HepG2 (cell line): ENCODE results near the gene STUB1. TPM values are rescaled to one million over a fixed set of nuclear protein-coding genes. Genes with fewer than 3 reads are reported as not detected.
A peak's percentile ranks its signal among the peaks of the same experiment; 100 is the strongest.

ENCODE experiments used
- ATF7-NPFF ChIP-seq: sonication (generic); formaldehyde crosslinking; IDR thresholded peaks from 2 replicates; pipeline ENCODE4 v1.8.1; 2023; ENCODE audit warnings: mild to moderate bottlenecking, low read depth, missing genetic modification reagents, moderate library complexity
- DNMT1 ChIP-seq: sonication (generic); formaldehyde crosslinking; IDR thresholded peaks from 2 replicates; pipeline ENCODE4 v1.5.1; 2020; ENCODE audit warnings: mild to moderate bottlenecking, missing genetic modification reagents
- FOXC1 ChIP-seq: sonication (generic); formaldehyde crosslinking; IDR thresholded peaks from 2 replicates; pipeline ENCODE4 v1.8.0; 2022; ENCODE audit warnings: mild to moderate bottlenecking, missing genetic modification reagents, borderline replicate concordance
- FOXK2 ChIP-seq: fragments of 450-650 bp; IDR thresholded peaks from 2 replicates; pipeline ENCODE4 v1.6.1; 2016
- KLF9 ChIP-seq: IDR thresholded peaks from 2 replicates; pipeline ENCODE4 v1.6.1; 2016; ENCODE audit warnings: low read depth
- MLLT10 ChIP-seq: sonication (generic); formaldehyde crosslinking; IDR thresholded peaks from 2 replicates; pipeline ENCODE4 v1.4.0; 2020; ENCODE audit warnings: missing genetic modification reagents
- NBN ChIP-seq: fragments of 450-650 bp; conservative IDR thresholded peaks from 2 replicates; pipeline ENCODE4 v1.6.1; 2017
- NFRKB ChIP-seq: fragments of 450-650 bp; IDR thresholded peaks from 2 replicates; pipeline ENCODE4 v1.6.1; 2017
- SMARCE1 ChIP-seq: fragments of 450-650 bp; IDR thresholded peaks from 2 replicates; pipeline ENCODE4 v1.6.1; 2017; ENCODE audit warnings: borderline replicate concordance
- SNRNP70 ChIP-seq: fragments of 200-400 bp; formaldehyde crosslinking; IDR thresholded peaks from 2 replicates; pipeline ENCODE4 v1.6.1; 2017; ENCODE audit warnings: mild to moderate bottlenecking, low read depth, low read length, moderate library complexity
- TCF7 ChIP-seq: sonication (generic); IDR thresholded peaks from 2 replicates; pipeline ENCODE4 v1.6.1; 2016; ENCODE audit warnings: antibody characterized with exemption, low read depth
- ZFX ChIP-seq: sonication (generic); formaldehyde crosslinking; IDR thresholded peaks from 2 replicates; pipeline ENCODE4 v1.4.0; 2020; ENCODE audit warnings: mild to moderate bottlenecking, low read depth, missing genetic modification reagents, moderate library complexity
- ZMYM3 ChIP-seq: sonication (generic); formaldehyde crosslinking; IDR thresholded peaks from 2 replicates; pipeline ENCODE4 v1.5.1; 2020; ENCODE audit warnings: mild to moderate bottlenecking, missing genetic modification reagents
- ZNF331 ChIP-seq: sonication (generic); formaldehyde crosslinking; IDR thresholded peaks from 2 replicates; pipeline ENCODE4 v1.4.0; 2020; ENCODE audit warnings: missing genetic modification reagents
- ZNF382 ChIP-seq: sonication (generic); formaldehyde crosslinking; IDR thresholded peaks from 2 replicates; pipeline ENCODE4 v1.5.0; 2020; ENCODE audit warnings: missing genetic modification reagents, mild to moderate bottlenecking, borderline replicate concordance
- ZNF720 ChIP-seq: sonication (generic); formaldehyde crosslinking; IDR thresholded peaks from 2 replicates; pipeline ENCODE4 v1.4.0; 2020; ENCODE audit warnings: missing genetic modification reagents
- ZNF747 ChIP-seq: sonication (generic); formaldehyde crosslinking; IDR thresholded peaks from 2 replicates; pipeline ENCODE4 v1.8.1; 2023; ENCODE audit warnings: missing genetic modification reagents, mild to moderate bottlenecking, borderline replicate concordance
- polyA plus RNA-seq, 8 experiments: library from polyadenylated mRNA; depleted of rRNA in 3 of 8; stranded (reverse) in 7 of 8; unstranded in 1 of 8; fragments of >200 nt; fragmentation: Illumina TruSeq in 4 of 8; extraction: Trizol in 4 of 8; gene quantifications; 2 replicates each; pipeline versions ENCODE4 v1.2.1 to v1.2.3, GENCODE V29; 2011 to 2016; ENCODE audit warnings: low read depth in 4 of 8, missing spikeins in 1 of 8, mixed read lengths in 1 of 8; ENCODE audit not compliant: insufficient read depth in 1 of 8
- total RNA-seq, 5 experiments: library from RNA; depleted of rRNA; stranded (reverse); fragments of >200 nt; fragmentation: Illumina TruSeq; extraction: Trizol; gene quantifications; 2 replicates each; pipeline ENCODE4 v1.2.3, GENCODE V29; 2016; ENCODE audit warnings: low read depth in 1 of 5
- TF ChIP-seq, protein P1 (sequence below): sonication (generic); formaldehyde crosslinking; conservative IDR thresholded peaks from 2 replicates; pipeline ENCODE4 v1.4.0; 2020; ENCODE audit warnings: missing genetic modification reagents
- TF ChIP-seq, protein P2 (sequence below): sonication (generic); formaldehyde crosslinking; IDR thresholded peaks from 2 replicates; pipeline ENCODE4 v1.5.0; 2020; ENCODE audit warnings: missing genetic modification reagents, mild to moderate bottlenecking, borderline replicate concordance
- TF ChIP-seq, protein P3 (sequence below): sonication (generic); formaldehyde crosslinking; IDR thresholded peaks from 2 replicates; pipeline ENCODE4 v1.5.1; 2020; ENCODE audit warnings: missing genetic modification reagents, mild to moderate bottlenecking, borderline replicate concordance
- TF ChIP-seq, protein P4 (sequence below): sonication (generic); formaldehyde crosslinking; conservative IDR thresholded peaks from 2 replicates; pipeline ENCODE4 v1.8.0; 2022; ENCODE audit warnings: missing genetic modification reagents
- TF ChIP-seq, protein P5 (sequence below): IDR thresholded peaks from 2 replicates; pipeline ENCODE4 v1.6.1; 2012; ENCODE audit warnings: low read depth, low read length, improper control_type of control experiment
- TF ChIP-seq, protein P6 (sequence below): IDR thresholded peaks from 2 replicates; pipeline ENCODE4 v1.6.1; 2016; ENCODE audit warnings: control low read depth

STUB1 gene
- total and polyA plus RNA-seq, 2 of the 13 experiments (the other 11 are each of a cell fraction or from before 2014, with no cell fraction given), result 52.9 to 78.2 TPM

DNA sequence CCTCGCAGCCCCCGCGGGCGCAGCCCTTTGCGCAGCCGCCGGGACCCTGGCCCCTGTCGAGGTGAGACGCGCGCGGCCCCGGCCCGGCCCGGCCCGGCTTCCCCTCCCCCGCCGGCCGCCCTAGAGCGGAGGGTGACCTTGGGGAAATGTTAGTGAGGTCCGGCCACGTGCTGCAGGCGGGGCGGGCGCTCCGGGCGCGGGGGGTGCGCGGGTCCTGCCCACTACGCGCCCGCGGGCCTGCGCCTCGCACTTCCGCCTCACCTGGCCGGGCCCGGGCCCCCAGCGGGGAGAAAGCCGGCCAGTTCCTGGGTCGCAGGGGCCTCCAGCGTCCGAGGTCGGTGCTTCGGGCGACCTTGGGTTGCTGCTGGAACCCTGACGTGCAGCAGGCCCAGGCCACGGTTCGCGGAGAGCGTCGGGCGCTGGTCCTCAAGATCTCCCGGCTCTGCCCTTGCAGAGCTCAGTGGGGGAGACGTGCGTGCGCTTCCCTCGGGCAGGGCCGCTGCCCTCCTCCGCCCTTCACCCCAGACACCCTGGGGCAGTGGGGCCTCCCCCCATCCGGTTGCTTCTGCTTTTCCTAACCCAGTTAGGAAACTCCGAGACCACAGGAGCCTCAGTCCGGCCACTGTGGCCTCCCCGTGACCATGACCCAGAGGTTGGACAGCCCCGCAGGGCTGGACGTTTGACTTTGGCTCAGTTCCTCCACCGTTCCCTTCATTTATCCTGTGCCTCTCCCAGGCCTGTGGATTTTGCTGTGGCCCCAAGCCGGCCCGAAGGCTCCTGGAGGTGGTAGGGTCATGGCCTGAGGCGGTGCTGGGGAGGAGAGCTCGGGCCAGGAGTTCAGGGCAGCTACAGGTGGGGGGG is 37.8 kb upstream of the STUB1 start (continued):
- TF ChIP-seq, protein P1, sequence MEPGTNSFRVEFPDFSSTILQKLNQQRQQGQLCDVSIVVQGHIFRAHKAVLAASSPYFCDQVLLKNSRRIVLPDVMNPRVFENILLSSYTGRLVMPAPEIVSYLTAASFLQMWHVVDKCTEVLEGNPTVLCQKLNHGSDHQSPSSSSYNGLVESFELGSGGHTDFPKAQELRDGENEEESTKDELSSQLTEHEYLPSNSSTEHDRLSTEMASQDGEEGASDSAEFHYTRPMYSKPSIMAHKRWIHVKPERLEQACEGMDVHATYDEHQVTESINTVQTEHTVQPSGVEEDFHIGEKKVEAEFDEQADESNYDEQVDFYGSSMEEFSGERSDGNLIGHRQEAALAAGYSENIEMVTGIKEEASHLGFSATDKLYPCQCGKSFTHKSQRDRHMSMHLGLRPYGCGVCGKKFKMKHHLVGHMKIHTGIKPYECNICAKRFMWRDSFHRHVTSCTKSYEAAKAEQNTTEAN (CRISPR knock-in tag), result peak; percentile 27; the same call in 1 of the 2 replicates
- TF ChIP-seq ATF7-NPFF (CRISPR knock-in tag), result peak; percentile 98
- TF ChIP-seq MLLT10, result no peak
- TF ChIP-seq SMARCE1, result no peak
- TF ChIP-seq ZNF331 (CRISPR knock-in tag), result 0 out of 2 replicates have a peak, but pooled peaks have one; percentile 17
- TF ChIP-seq, protein P2, sequence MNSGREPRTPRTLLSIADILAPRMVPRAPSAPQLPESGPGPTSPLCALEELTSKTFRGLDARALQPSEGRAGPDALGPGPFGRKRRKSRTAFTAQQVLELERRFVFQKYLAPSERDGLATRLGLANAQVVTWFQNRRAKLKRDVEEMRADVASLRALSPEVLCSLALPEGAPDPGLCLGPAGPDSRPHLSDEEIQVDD (CRISPR knock-in tag), result no peak
- TF ChIP-seq NFRKB, result no peak
- TF ChIP-seq, protein P3, sequence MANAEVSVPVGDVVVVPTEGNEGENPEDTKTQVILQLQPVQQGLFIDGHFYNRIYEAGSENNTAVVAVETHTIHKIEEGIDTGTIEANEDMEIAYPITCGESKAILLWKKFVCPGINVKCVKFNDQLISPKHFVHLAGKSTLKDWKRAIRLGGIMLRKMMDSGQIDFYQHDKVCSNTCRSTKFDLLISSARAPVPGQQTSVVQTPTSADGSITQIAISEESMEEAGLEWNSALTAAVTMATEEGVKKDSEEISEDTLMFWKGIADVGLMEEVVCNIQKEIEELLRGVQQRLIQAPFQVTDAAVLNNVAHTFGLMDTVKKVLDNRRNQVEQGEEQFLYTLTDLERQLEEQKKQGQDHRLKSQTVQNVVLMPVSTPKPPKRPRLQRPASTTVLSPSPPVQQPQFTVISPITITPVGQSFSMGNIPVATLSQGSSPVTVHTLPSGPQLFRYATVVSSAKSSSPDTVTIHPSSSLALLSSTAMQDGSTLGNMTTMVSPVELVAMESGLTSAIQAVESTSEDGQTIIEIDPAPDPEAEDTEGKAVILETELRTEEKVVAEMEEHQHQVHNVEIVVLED (CRISPR knock-in tag), result no peak; the same call in none of the 2 replicates
- no peak for TF ChIP-seq ZNF720
- TF ChIP-seq FOXC1 (CRISPR knock-in tag), result no peak
- TF ChIP-seq KLF9 (CRISPR knock-in tag), result no peak
- no peak for TF ChIP-seq NBN
- TF ChIP-seq ZNF382, result no peak
- no peak for TF ChIP-seq ZMYM3 (CRISPR knock-in tag)
- TF ChIP-seq, protein P4, sequence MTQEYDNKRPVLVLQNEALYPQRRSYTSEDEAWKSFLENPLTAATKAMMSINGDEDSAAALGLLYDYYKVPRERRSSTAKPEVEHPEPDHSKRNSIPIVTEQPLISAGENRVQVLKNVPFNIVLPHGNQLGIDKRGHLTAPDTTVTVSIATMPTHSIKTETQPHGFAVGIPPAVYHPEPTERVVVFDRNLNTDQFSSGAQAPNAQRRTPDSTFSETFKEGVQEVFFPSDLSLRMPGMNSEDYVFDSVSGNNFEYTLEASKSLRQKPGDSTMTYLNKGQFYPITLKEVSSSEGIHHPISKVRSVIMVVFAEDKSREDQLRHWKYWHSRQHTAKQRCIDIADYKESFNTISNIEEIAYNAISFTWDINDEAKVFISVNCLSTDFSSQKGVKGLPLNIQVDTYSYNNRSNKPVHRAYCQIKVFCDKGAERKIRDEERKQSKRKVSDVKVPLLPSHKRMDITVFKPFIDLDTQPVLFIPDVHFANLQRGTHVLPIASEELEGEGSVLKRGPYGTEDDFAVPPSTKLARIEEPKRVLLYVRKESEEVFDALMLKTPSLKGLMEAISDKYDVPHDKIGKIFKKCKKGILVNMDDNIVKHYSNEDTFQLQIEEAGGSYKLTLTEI, result no peak
- TF ChIP-seq, protein P5, sequence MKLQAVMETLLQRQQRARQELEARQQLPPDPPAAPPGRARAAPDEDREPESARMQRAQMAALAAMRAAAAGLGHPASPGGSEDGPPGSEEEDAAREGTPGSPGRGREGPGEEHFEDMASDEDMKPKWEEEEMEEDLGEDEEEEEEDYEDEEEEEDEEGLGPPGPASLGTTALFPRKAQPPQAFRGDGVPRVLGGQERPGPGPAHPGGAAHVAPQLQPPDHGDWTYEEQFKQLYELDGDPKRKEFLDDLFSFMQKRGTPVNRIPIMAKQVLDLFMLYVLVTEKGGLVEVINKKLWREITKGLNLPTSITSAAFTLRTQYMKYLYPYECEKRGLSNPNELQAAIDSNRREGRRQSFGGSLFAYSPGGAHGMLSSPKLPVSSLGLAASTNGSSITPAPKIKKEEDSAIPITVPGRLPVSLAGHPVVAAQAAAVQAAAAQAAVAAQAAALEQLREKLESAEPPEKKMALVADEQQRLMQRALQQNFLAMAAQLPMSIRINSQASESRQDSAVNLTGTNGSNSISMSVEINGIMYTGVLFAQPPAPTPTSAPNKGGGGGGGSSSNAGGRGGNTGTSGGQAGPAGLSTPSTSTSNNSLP, result no peak
- TF ChIP-seq, protein P6, sequence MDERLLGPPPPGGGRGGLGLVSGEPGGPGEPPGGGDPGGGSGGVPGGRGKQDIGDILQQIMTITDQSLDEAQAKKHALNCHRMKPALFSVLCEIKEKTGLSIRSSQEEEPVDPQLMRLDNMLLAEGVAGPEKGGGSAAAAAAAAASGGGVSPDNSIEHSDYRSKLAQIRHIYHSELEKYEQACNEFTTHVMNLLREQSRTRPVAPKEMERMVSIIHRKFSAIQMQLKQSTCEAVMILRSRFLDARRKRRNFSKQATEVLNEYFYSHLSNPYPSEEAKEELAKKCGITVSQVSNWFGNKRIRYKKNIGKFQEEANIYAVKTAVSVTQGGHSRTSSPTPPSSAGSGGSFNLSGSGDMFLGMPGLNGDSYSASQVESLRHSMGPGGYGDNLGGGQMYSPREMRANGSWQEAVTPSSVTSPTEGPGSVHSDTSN (CRISPR knock-in tag), result no peak
- TF ChIP-seq ZNF747 (CRISPR knock-in tag), result no peak; the same call in 1 of the 2 replicates
- no peak for TF ChIP-seq FOXK2
- no peak for TF ChIP-seq DNMT1 (CRISPR knock-in tag)
- TF ChIP-seq TCF7, result no peak
- TF ChIP-seq ZFX (CRISPR knock-in tag), result peak; percentile 87
- no peak for TF ChIP-seq SNRNP70
